ENCODE results near the gene FHOD1. TPM values are rescaled to one million over a fixed set of nuclear protein-coding genes. Genes with fewer than 3 reads are reported as not detected.

Gene FHOD1
- total and polyA plus RNA-seq, 7 donors = 4.8 to 25.2 (median 9.2) TPM

- peak overlapping the region in 3 of 4 donors; percentile 25 to 70 (median 61) for H3K27ac ChIP-seq
- H3K36me3 ChIP-seq = no peaks in the 10 kb centered on the region
- 89 to 91% methylated on average over 4 of the region's 4 CpGs for WGBS, 2 donors
- intact Hi-C loops (cut with DNase I) = loop anchor here (5.0 kb wide), 1 partner anchor 120 kb away; no protein-coding TSS in a partner anchor
- peaks cover 0 to 5% (median 5%) of the 10 kb centered on the region in 3 donors for H3K27me3 ChIP-seq
- DNase-seq = peak; percentile 74
- no peaks in the 10 kb centered on the region for H3K9me3 ChIP-seq
- no peak overlapping the region for H3K4me3 ChIP-seq
- TF ChIP-seq EP300 (IDR thresholded peaks at IDR 0.05) = no peak
- no peak for TF ChIP-seq POLR2AphosphoS5 (IDR thresholded peaks at IDR 0.05)
- TF ChIP-seq POLR2A (IDR thresholded peaks at IDR 0.05) = no peak
- no peak for TF ChIP-seq CTCF (IDR thresholded peaks at IDR 0.05)
- H3K4me1 ChIP-seq = peaks cover 0 to 31% (median 12%) of the 10 kb centered on the region in 4 donors
Measured at GRCh38 chr16:67277294-67277998, 30.2 kb upstream of the FHOD1 start.

- WGBS, 2 donors = 47 to 86% methylated on average over 2 of the region's 2 CpGs
- intact Hi-C loops (cut with DNase I) = loop anchor here (5.0 kb wide), 1 partner anchor 122 kb away; no protein-coding TSS in a partner anchor
- TF ChIP-seq POLR2A (IDR thresholded peaks at IDR 0.05) = no peak
- no peak for TF ChIP-seq POLR2AphosphoS5 (IDR thresholded peaks at IDR 0.05)
- no peak for TF ChIP-seq CTCF (IDR thresholded peaks at IDR 0.05)
- TF ChIP-seq EP300 (IDR thresholded peaks at IDR 0.05) = no peak
- H3K27ac ChIP-seq = no peak overlapping the region
- peaks cover 0 to 5% (median 5%) of the 10 kb centered on the region in 3 donors for H3K27me3 ChIP-seq
- no peak overlapping the region for H3K4me3 ChIP-seq
- H3K36me3 ChIP-seq = no peaks in the 10 kb centered on the region
- no peaks in the 10 kb centered on the region for H3K9me3 ChIP-seq
- H3K4me1 ChIP-seq = peaks cover 0 to 31% (median 12%) of the 10 kb centered on the region in 4 donors
- no peak for DNase-seq
Measured at GRCh38 chr16:67275321-67275720, 28.0 kb upstream of the FHOD1 start.

GRCh38 chr16:67271446-67271845 is 24.2 kb upstream of the FHOD1 start:
- intact Hi-C loops (cut with DNase I) = no loop called here
- H3K36me3 ChIP-seq = no peaks in the 10 kb centered on the region
- 88 to 91% methylated on average over 4 of the region's 4 CpGs for WGBS, 2 donors

GRCh38 chr16:67270931-67271338 is 23.7 kb upstream of the FHOD1 start:
- Histone ChIP-seq H3K4me3 (no peak overlapping the region), H3K27ac (no peak overlapping the region), H3K9me3 (no peaks in the 10 kb centered on the region), H3K36me3 (no peaks in the 10 kb centered on the region), H3K4me1 (no peaks in the 10 kb centered on the region), H3K27me3 (peaks cover 0 to 15% (median 0%) of the 10 kb centered on the region in 3 donors)
- 74 to 84% methylated on average over 11 of the region's 11 CpGs for WGBS, 2 donors
- intact Hi-C loops (cut with DNase I) = no loop called here
- no peak for TF ChIP-seq CTCF (IDR thresholded peaks at IDR 0.05)
- no peak for TF ChIP-seq POLR2A (IDR thresholded peaks at IDR 0.05)
- no peak for TF ChIP-seq POLR2AphosphoS5 (IDR thresholded peaks at IDR 0.05)
- TF ChIP-seq EP300 (IDR thresholded peaks at IDR 0.05) = no peak
- DNase-seq = peak; percentile 56

More at GRCh38 chr16:67271446-67271845, 24.2 kb upstream of the FHOD1 start:
- Histone ChIP-seq H3K27ac (no peak overlapping the region), H3K4me3 (no peak overlapping the region), H3K27me3 (peaks cover 0 to 15% (median 0%) of the 10 kb centered on the region in 3 donors), H3K4me1 (no peaks in the 10 kb centered on the region), H3K9me3 (no peaks in the 10 kb centered on the region)
- TF ChIP-seq CTCF (IDR thresholded peaks at IDR 0.05) = no peak
- no peak for TF ChIP-seq POLR2A (IDR thresholded peaks at IDR 0.05)
- no peak for TF ChIP-seq POLR2AphosphoS5 (IDR thresholded peaks at IDR 0.05)
- TF ChIP-seq EP300 (IDR thresholded peaks at IDR 0.05) = no peak
- DNase-seq = peak; percentile 48
